Naive thymus-derived CD4-positive, alpha-beta T cell (primary cell): Measurements from ENCODE around the gene ZNF136. TPM values are rescaled to one million over a fixed set of nuclear protein-coding genes. Genes with fewer than 3 reads are reported as not detected.

Experiments used
- ATAC-seq: fragments of 150-1000 bp; cut with Tn5 transposase; 2 replicates; pipeline ENCODE4 v1.10.0; 2021; ENCODE audit warnings: mild to moderate bottlenecking, moderate library complexity
- CTCF ChIA-PET: fragments of 350-600 bp; sonication (Branson Sonifier 250); formaldehyde crosslinking; loops from one replicate; lab custom pipeline; 2021; ENCODE audit warnings: antibody characterized with exemption; lab: Charles Lee
- POLR2A ChIA-PET: fragments of 350-600 bp; sonication (Branson Sonifier 250); formaldehyde crosslinking; loops from one replicate; lab custom pipeline; 2021; ENCODE audit warnings: antibody characterized with exemption, inconsistent platforms; lab: Charles Lee
- DNase-seq, 9 donors: peaks; one replicate each; pipeline versions ENCODE4 v3.0.0 to v3.0.0-alpha.2; 2020 to 2022; ENCODE audit warnings: mixed read lengths in 1 of 9
- H3K27ac ChIP-seq: one replicate; pipeline ENCODE4 v1.7.0; 2013; ENCODE audit warnings: mild to moderate bottlenecking, low read depth, low read length, moderate library complexity
- H3K27me3 ChIP-seq, 2 donors: one replicate each; pipeline ENCODE4 v1.7.0; 2013; ENCODE audit warnings: low read length in 2 of 2, mild to moderate bottlenecking in 2 of 2, moderate library complexity in 2 of 2; ENCODE audit not compliant: control insufficient read depth in 2 of 2, insufficient read depth in 2 of 2
- H3K36me3 ChIP-seq, 3 experiments: 1 replicate in 2 of 3; 2 replicates in 1 of 3; pipeline ENCODE4 v1.7.0; 2013; ENCODE audit warnings: low read length in 3 of 3, mild to moderate bottlenecking in 3 of 3, moderate library complexity in 1 of 3; ENCODE audit not compliant: insufficient read depth in 3 of 3, control insufficient read depth in 2 of 3
- H3K4me1 ChIP-seq, 2 donors: one replicate each; pipeline ENCODE4 v1.7.0; 2013; ENCODE audit warnings: low read length in 2 of 2, mild to moderate bottlenecking in 2 of 2, moderate library complexity in 1 of 2; ENCODE audit not compliant: control insufficient read depth in 2 of 2, insufficient read depth in 2 of 2
- H3K4me3 ChIP-seq: 2 replicates; pipeline ENCODE4 v1.7.0; 2013; ENCODE audit warnings: mild to moderate bottlenecking, low read length
- H3K9me3 ChIP-seq, 3 experiments: 1 replicate in 2 of 3; 2 replicates in 1 of 3; pipeline ENCODE4 v1.7.0; 2013; ENCODE audit warnings: low read length in 3 of 3; ENCODE audit not compliant: control insufficient read depth in 2 of 3
- H3K27ac Mint-ChIP-seq, 9 donors: one replicate each; pipeline ENCODE4 v1.8.0; 2020 to 2022; ENCODE audit warnings: mixed read lengths in 9 of 9, mild to moderate bottlenecking in 8 of 9, moderate library complexity in 5 of 9, inconsistent platforms in 2 of 9
- H3K27me3 Mint-ChIP-seq, 5 donors: one replicate each; pipeline ENCODE4 v1.8.0; 2021 to 2022; ENCODE audit warnings: mixed read lengths in 5 of 5, mild to moderate bottlenecking in 1 of 5
- H3K36me3 Mint-ChIP-seq, 5 donors: one replicate each; pipeline ENCODE4 v1.8.0; 2020 to 2022; ENCODE audit warnings: mixed read lengths in 5 of 5, mild to moderate bottlenecking in 3 of 5, inconsistent platforms in 1 of 5
- H3K4me1 Mint-ChIP-seq, 7 donors: one replicate each; pipeline ENCODE4 v1.8.0; 2020 to 2022; ENCODE audit warnings: mixed read lengths in 7 of 7, mild to moderate bottlenecking in 3 of 7, inconsistent platforms in 1 of 7
- H3K4me3 Mint-ChIP-seq, 10 donors: one replicate each; pipeline ENCODE4 v1.8.0; 2020 to 2022; ENCODE audit warnings: mild to moderate bottlenecking in 10 of 10, mixed read lengths in 10 of 10, moderate library complexity in 6 of 10, inconsistent platforms in 2 of 10
- H3K9me3 Mint-ChIP-seq, 11 donors: one replicate each; pipeline ENCODE4 v1.8.0; 2020 to 2022; ENCODE audit warnings: mixed read lengths in 11 of 11, mild to moderate bottlenecking in 4 of 11, inconsistent platforms in 1 of 11, moderate library complexity in 1 of 11
- intact Hi-C, 2 donors: fragments of 100-400 bp; cut with micrococcal nuclease; formaldehyde crosslinking; loops; one replicate each; pipeline ENCODE4 v1.15.1; 2023
- polyA plus RNA-seq, 2 donors: library from polyadenylated mRNA; unstranded; fragments of 300-500 nt; fragmentation: Illumina TruSeq; gene quantifications; one replicate each; pipeline ENCODE4 v1.2.3, GENCODE V29; 2021
- total RNA-seq, 6 experiments: library from RNA in 5 of 6; stranded (reverse) in 5 of 6; gene quantifications; 1 replicate in 5 of 6; 2 replicates in 1 of 6; pipeline ENCODE4 v1.2.3 and lab custom pipeline; 2021 to 2026

The ZNF136 gene
- total and polyA plus RNA-seq, 7 experiments from 2014 or later: 14.0 to 36.8 (median 23.9) TPM

DNA sequence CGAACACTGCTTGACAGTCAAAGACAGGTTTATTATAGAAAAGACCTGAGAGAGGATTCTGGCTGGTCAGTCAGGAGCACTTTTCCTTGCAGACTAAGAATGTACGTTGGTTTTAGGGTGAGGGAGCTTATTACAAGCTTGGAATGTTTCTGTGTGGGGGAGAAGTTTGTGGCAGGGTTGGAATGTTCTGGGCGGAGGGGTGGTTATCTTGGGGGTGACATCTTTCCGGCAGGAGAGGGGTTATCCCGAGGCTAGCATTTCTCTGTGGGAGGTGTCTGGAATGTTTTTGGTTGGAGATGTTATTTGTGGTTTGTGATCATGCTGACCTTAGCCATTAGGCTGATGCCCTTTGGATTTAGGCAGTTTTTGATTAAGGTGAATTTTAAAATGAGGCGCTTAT, 61.8 kb downstream of the ZNF136 start:
- no peak overlapping the region for H3K4me3 Mint-ChIP-seq
- Histone ChIP-seq H3K36me3 (peaks cover 0 to 3% (median 0%) of the 10 kb centered on the region in 3 experiments), H3K4me3 (no peak overlapping the region), H3K27me3 (no peaks in the 10 kb centered on the region), H3K9me3 (no peaks in the 10 kb centered on the region), H3K4me1 (no peaks in the 10 kb centered on the region), H3K27ac (no peak overlapping the region)
- ChIA-PET CTCF (no interaction called here), POLR2A (no interaction called here)
- H3K4me1 Mint-ChIP-seq: peaks cover 0 to 10% (median 1%) of the 10 kb centered on the region in 7 donors
- DNase-seq: no peak
- peak overlapping the region in 1 of 9 donors; percentile 18 for H3K27ac Mint-ChIP-seq
- intact Hi-C loops: no loop called here
- H3K27me3 Mint-ChIP-seq: no peaks in the 10 kb centered on the region
- ATAC-seq: no peak
- peaks cover 11 to 52% (median 41%) of the 10 kb centered on the region in 5 donors for H3K36me3 Mint-ChIP-seq
- peaks cover 0 to 28% (median 2%) of the 10 kb centered on the region in 11 donors for H3K9me3 Mint-ChIP-seq

DNA sequence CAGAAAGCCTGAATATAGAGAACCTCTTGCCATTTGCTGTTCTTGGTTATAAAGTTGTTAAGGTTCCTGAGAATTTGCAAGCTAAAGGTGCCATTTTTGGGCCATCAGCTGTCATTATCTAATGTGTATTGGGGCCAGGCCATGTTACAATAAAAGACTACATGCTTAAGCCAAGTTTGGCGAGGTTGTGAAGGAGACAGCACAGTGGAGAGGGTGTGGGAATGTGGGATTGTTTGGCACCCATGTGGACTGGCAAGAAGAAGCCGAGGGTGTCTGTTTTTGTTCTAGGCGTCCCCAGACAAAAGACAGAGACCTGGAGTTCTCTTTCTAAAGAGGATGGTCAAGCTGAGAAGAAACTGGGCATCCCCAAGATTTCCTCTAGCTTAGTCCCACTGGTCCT, 67.1 kb downstream of the ZNF136 start:
- H3K4me3 Mint-ChIP-seq: no peak overlapping the region
- peaks cover 0 to 18% (median 0%) of the 10 kb centered on the region in 3 experiments for H3K36me3 ChIP-seq
- no peaks in the 10 kb centered on the region for H3K4me1 ChIP-seq
- peaks cover 0 to 41% (median 12%) of the 10 kb centered on the region in 11 donors for H3K9me3 Mint-ChIP-seq
- no peak overlapping the region for H3K27ac ChIP-seq
- H3K27ac Mint-ChIP-seq: peak overlapping the region in 1 of 9 donors; percentile 61
- peaks cover 0 to 16% (median 4%) of the 10 kb centered on the region in 7 donors for H3K4me1 Mint-ChIP-seq
- H3K27me3 Mint-ChIP-seq: no peaks in the 10 kb centered on the region
- ChIA-PET POLR2A (no interaction called here), CTCF (no interaction called here)
- H3K4me3 ChIP-seq: no peak overlapping the region
- H3K27me3 ChIP-seq: no peaks in the 10 kb centered on the region
- H3K36me3 Mint-ChIP-seq: peaks cover 11 to 74% (median 65%) of the 10 kb centered on the region in 5 donors
- DNase-seq: no peak
- ATAC-seq: no peak
- intact Hi-C loops: no loop called here
- H3K9me3 ChIP-seq: no peaks in the 10 kb centered on the region

DNA sequence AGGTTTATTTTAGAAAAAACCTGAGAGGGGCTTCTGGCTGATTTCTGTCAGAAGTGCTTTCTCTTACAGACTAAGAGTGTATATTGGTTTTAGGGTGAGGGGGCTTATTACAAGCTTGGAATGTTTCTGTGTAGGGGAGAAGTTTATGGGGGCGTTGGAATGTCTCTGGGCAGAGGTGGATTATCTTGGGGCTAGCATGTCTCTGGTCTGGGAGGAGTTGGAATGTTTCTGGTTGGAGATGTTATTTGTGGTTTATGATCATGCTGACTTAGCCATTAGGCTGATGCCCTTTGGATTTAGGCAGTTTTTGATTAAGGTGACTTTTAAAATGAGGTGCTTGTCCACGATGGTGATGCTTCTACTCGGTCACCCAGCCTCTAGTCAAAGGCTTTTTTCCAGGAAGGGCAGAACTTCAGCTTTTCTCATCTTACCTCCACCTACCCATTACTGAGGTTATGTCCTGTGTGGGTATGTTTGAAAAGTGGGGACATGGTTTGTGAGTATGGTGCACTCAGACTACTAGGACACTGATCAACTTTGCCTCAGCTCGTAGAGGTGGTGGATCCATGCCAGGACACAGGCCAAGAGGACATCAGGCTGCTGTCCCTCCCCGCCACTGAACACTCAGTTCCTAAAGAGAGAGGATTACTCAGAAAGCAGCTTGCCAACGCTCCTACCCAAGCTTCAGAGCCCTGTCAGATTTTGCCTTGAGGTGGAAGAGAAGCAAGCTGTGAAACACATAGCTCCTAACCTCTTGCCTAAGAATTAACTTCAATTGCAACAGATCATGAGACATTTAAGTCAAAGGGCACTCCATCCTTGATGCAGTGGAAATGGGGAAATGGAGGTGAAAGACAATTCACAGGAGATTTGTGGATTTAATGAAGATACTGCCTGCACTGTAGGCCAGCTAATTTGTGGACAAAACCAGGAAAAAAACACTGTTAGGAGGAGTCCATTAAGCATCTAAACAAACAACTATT, 68.1 kb downstream of the ZNF136 start:
- H3K27me3 Mint-ChIP-seq: no peaks in the 10 kb centered on the region
- peaks cover 0 to 44% (median 14%) of the 10 kb centered on the region in 11 donors for H3K9me3 Mint-ChIP-seq
- CTCF ChIA-PET: no interaction called here
- H3K36me3 Mint-ChIP-seq: peaks cover 11 to 75% (median 60%) of the 10 kb centered on the region in 5 donors
- H3K4me3 Mint-ChIP-seq: no peak overlapping the region
- Histone ChIP-seq H3K9me3 (peaks cover 0 to 4% (median 0%) of the 10 kb centered on the region in 3 experiments), H3K36me3 (peaks cover 0 to 21% (median 0%) of the 10 kb centered on the region in 3 experiments), H3K4me1 (no peaks in the 10 kb centered on the region), H3K4me3 (no peak overlapping the region), H3K27me3 (no peaks in the 10 kb centered on the region), H3K27ac (no peak overlapping the region)
- peaks cover 0 to 16% (median 4%) of the 10 kb centered on the region in 7 donors for H3K4me1 Mint-ChIP-seq
- intact Hi-C loops: no loop called here
- POLR2A ChIA-PET: no interaction called here
- H3K27ac Mint-ChIP-seq: peak overlapping the region in 2 of 9 donors; percentile 50 to 61
- DNase-seq: no peak
- ATAC-seq: no peak

DNA sequence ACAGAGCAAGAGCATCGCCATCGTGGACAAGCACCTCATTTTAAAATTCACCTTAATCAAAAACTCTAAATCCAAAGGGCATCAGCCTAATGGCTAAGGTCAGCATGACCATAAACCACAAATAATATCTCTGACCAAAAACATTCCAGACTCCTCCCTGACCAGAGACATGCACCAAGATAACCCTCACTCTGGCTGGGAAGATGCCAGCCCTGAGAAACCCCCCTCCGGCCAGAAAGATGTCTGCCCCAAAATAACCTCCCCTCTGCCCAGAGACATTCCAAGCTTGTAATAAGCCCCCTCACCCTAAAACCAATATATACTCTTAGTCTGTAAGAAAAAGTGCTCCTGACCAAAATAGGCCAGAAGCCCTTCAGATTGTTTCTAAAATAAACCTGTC, 70.1 kb downstream of the ZNF136 start:
- intact Hi-C loops: no loop called here
- ATAC-seq (no peak), DNase-seq (no peak)
- peaks cover 0 to 52% (median 16%) of the 10 kb centered on the region in 11 donors for H3K9me3 Mint-ChIP-seq
- Histone ChIP-seq H3K9me3 (peaks cover 0 to 4% (median 0%) of the 10 kb centered on the region in 3 experiments), H3K36me3 (peaks cover 0 to 29% (median 0%) of the 10 kb centered on the region in 3 experiments), H3K4me3 (no peak overlapping the region), H3K4me1 (no peaks in the 10 kb centered on the region), H3K27ac (no peak overlapping the region), H3K27me3 (no peaks in the 10 kb centered on the region)
- H3K36me3 Mint-ChIP-seq: peaks cover 9 to 80% (median 64%) of the 10 kb centered on the region in 5 donors
- no peaks in the 10 kb centered on the region for H3K27me3 Mint-ChIP-seq
- ChIA-PET POLR2A (no interaction called here), CTCF (no interaction called here)
- no peak overlapping the region for H3K4me3 Mint-ChIP-seq
- peak overlapping the region in 1 of 9 donors; percentile 54 for H3K27ac Mint-ChIP-seq
- peaks cover 0 to 16% (median 4%) of the 10 kb centered on the region in 7 donors for H3K4me1 Mint-ChIP-seq

DNA sequence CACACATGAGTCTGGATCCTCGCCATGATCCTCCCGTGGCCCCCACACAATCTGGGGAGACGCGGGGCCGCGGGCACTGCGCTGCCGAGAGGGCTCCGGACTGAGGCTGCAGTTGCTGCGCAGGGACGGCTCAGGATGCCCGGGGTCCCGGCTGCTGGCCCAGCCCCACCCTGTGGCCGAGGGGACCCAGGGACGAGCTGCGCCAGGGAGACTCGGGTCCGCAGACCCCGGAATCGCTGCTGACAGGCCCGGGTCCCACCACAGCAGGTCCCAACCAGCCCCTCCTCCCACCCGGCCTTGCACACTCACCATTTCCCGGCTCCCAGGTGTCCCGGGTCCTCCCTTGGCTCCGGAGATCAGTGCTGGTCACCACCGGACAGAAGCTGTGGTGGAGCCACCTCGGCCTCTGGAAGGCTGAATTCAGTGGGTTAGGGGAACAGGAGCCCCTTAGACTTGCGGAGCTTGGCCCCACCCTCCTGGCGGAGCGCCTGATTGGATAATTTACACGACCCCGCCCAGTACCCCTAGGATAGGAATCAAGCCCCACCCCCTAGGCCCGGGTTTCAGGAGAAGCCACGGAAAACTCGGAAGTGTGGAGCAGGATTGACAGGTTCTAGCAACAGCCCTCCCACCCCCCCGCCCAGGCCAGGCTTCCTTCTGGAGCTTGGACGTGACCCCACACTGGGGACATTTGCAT, 74.4 kb downstream of the ZNF136 start:
- peaks cover 8 to 53% (median 19%) of the 10 kb centered on the region in 11 donors for H3K9me3 Mint-ChIP-seq
- ChIA-PET POLR2A (no interaction called here), CTCF (no interaction called here)
- no peaks in the 10 kb centered on the region for H3K27me3 Mint-ChIP-seq
- peaks cover 8 to 66% (median 48%) of the 10 kb centered on the region in 5 donors for H3K36me3 Mint-ChIP-seq
- no peak overlapping the region for H3K4me3 ChIP-seq
- intact Hi-C loops: no loop called here
- H3K27me3 ChIP-seq: no peaks in the 10 kb centered on the region
- DNase-seq (no peak), ATAC-seq (no peak)
- peaks cover 0 to 12% (median 0%) of the 10 kb centered on the region in 7 donors for H3K4me1 Mint-ChIP-seq
- no peak overlapping the region for H3K27ac ChIP-seq
- H3K27ac Mint-ChIP-seq: no peak overlapping the region
- H3K9me3 ChIP-seq: peaks cover 0 to 7% (median 0%) of the 10 kb centered on the region in 3 experiments
- H3K4me3 Mint-ChIP-seq: no peak overlapping the region
- H3K36me3 ChIP-seq: peaks cover 0 to 18% (median 0%) of the 10 kb centered on the region in 3 experiments
- no peaks in the 10 kb centered on the region for H3K4me1 ChIP-seq
